SK-N-SH treated with all-trans-retinoic acid at 6 μM for 48 hours (cell line): Measurements from ENCODE around the gene PPIG.

Source experiments
- CSRNP3 ChIP-seq: fragments of 250-450 bp; sonication (Bioruptor Pico); IDR thresholded peaks from 2 replicates; pipeline ENCODE4 v1.5.1; 2021; ENCODE audit warnings: mild to moderate bottlenecking, moderate library complexity
- POU6F1 ChIP-seq: fragments of 250-450 bp; sonication (Bioruptor Pico); IDR thresholded peaks from 2 replicates; pipeline ENCODE4 v1.8.0; 2021; ENCODE audit warnings: low read depth, mild to moderate bottlenecking, moderate library complexity, borderline replicate concordance
- PPARA ChIP-seq: fragments of 250-450 bp; sonication (Bioruptor Pico); IDR thresholded peaks from 2 replicates; pipeline ENCODE4 v1.5.0; 2020; ENCODE audit warnings: mild to moderate bottlenecking, borderline replicate concordance
- TCF4 ChIP-seq: fragments of 250-450 bp; sonication (Bioruptor Pico); IDR thresholded peaks from 2 replicates; pipeline ENCODE4 v1.8.0; 2021; ENCODE audit warnings: mild to moderate bottlenecking, moderate library complexity, borderline replicate concordance
- TSHZ2 ChIP-seq: fragments of 250-450 bp; sonication (Bioruptor Pico); IDR thresholded peaks from 2 replicates; pipeline ENCODE4 v1.5.0; 2020; ENCODE audit warnings: mild to moderate bottlenecking, moderate library complexity

GRCh38 chr2:169625781-169626180 is 41.6 kb downstream of the PPIG start:
- TF ChIP-seq CSRNP3 (CRISPR knock-in tag) = no peak
- no peak for TF ChIP-seq POU6F1 (CRISPR knock-in tag)
- TF ChIP-seq TCF4 (CRISPR knock-in tag) = no peak
- no peak for TF ChIP-seq PPARA (CRISPR knock-in tag)
- no peak for TF ChIP-seq TSHZ2 (CRISPR knock-in tag)
